LoVo (cell line): Measurements from ENCODE around the gene COQ6.
"Not testable (repeated sequence)": the region's sequence is repeated elsewhere in the genome, so short reads cannot be mapped to it uniquely, and the experiment has no call there.

ENCODE experiments used
- DNase-seq: peaks from one replicate; pipeline ENCODE4 v3.0.0-alpha.2; 2016; ENCODE audit warnings: low spot score

Gene COQ6

DNA sequence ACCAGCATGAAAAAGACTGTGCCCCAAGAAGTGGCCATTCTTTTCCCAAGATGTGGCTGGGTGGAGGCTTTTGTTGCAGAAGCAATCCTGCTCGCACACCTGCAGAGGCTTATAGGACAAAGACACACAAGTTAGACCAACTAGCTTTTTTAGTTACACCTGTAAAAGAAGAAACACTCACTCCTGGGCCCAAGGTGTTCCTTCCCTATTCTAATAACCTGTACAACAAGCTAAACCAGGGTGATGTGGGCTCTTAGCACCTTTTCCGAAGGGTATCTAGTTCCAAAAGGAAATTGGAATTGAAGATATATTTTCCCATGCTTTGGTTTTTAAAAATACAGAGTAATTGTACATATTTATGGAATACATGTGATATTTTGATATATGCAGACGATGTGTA lies 38.0 kb downstream of the COQ6 start:
- DNase-seq = no peak

DNA sequence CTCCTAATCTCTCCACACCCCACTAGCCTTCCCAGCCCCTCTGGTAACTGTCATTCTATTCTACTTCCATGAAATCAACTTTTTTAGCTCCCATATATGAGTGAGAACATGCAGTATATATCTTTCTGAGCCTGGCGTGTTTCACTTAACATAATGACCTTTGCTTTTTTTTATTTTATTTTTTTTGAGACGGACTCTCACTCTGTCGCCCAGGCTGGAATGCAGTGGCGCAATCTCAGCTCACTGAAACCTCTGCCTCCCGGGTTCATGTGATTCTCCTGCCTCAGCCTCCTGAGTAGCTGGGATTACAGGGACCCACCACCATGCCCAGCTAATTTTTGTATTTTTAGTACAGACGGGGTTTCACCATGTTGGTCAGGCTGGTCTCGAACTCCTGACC lies 38.6 kb downstream of the COQ6 start:
- DNase-seq = not testable (repeated sequence)

DNA sequence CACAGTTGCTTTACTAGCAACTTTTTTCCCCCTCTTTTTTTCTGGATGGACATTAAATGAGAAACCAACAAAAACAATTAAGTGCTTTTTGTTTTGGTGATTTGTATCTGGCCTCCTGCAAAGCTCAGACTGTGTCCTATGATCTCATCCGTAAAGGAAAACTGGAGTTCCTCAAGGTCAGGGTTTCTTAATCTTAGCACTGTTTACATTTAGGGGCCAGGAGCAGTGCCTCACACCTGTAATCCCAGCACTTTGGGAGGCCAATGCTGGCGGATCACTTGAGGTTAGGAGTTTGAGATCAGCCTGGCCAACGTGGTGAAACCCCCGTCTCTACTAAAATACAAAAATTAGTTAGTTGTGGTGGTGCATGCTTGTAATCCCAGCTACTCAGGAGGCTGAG lies 41.0 kb downstream of the COQ6 start:
- DNase-seq = no peak

DNA sequence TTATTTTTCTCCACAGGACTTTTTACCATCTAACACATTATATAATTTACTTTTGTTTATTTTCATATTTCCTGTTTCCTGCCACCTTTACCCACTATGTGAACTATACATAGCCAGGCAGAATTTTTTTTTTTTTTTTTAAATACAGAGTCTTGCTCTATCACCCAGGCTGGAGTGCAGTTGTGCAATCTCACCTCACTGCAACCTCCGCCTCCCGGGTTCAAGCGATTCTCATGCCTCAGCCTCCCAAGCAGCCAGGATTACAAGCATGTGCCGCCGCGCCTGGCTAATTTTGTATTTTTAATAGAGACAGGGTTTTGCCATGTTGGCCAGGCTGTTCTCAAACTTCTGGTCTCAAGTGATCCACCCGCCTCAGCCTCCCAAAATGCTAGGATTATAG lies 44.8 kb downstream of the COQ6 start:
- DNase-seq = not testable (repeated sequence)

DNA sequence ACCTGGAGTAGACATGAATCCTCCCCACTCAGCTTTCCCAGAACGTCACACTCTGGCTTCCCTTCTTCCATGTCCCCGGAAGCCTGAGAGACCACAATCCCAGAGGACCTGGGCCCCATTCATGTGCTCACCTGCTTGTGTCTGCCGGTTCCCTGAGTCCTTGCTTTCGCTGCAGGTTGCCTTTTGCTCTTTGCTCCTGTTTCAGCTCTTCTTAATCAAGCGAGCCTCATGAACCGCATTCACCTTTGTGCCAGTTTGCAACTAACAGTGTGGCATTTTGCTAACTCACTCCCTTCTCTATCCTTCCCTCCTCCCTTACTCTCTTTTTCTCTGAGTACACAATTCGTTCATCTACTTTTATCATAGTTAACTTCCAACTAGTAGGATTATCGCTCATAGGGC lies 45.9 kb downstream of the COQ6 start:
- no peak for DNase-seq

DNA sequence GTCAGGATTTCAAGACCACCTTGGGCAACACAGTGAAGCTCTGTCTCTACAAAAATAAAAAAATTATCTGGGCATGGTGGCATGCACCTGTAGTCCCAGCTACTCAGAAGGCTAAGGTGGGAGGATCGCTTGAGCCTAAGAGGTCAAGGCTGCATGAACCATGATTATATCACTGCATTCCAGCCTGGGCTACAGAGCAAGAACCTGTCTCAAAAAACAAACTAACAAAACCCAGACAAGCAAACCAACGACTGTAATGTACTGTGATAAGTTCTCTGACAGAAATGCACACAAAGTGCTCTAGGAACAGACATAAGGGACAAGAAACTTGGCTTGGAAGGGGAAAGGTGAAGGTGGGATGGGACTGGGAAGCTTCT lies 46.6 kb downstream of the COQ6 start:
- no peak for DNase-seq

DNA sequence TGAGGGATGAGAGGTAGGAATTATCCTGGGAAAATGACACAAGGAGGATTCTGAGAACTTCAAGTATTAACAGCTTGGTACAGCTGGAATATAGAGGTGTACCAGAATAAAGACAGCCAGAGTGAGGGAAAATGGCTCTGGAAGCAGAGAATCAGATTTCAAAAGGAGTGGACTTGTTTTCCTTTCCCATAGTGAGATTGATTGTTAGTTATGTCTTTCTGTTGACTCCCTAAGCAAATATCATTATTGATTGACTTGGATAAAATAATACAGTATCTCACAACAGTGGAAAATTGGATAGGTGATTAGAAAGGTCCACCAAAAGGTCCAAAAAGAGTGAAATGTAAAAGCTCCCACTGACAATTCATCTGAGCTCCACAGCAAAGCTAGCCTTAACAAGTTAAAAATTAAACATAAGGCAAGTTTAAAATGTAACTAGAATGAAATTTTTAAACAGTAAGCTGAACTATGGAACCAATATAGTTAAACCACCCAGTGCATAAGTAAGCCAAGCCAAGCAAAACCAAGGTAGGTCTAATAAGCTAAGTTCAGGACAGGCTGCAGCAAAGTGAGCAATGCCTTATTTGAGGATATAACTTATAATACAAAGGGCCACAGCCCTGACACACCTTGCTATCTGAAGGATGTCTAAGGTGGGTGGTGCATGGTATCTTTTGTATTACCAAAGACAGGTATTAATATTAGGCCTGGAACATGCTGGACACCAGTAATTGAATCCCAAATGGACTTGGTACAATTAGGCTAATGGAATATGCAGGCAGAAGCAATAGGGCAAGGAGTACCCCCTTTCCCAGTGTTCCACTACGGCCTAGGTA lies 47.2 kb downstream of the COQ6 start:
- no peak for DNase-seq

DNA sequence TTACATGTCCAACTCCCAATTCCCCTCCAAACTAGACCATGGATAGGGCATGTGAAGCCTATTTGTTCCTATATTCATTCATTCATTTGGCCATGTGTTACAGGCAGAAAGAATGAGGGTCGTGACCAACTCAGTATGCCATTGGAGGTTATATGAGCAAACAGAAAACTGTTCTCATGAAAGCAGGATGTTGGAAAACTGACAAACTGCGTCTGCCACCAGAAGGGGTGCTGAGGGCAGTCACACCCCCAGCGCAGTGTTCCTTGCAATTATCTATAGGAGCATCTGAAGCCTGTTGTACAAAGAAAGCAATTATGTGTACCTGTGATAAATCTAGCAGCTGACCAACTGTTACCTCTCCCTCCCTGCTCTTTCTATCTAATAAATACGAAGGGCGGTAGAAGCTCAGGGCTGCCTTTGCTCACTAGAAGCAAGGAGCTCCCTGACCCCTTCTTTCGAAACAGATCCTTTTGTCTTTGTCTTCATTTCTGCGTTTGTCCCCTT lies 47.9 kb downstream of the COQ6 start:
- no peak for DNase-seq

DNA sequence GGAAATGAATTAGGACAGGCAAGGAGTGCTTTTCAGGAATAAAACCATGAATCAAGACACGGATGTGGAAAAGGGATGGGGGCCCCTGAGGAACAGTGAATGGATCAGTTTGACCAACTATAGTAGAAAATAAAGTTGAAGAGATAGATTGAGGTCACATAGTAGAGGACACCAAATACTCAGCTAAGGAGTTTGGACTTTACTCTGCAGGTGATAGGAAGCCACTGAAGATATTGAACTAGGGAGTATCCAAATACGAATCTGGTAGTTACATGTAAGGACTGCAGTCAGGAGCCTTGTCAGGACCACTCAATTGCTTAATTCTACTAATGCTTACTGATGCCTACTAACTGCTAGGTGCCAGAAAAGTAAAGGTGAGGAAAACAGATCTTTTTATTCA lies 48.6 kb downstream of the COQ6 start:
- no peak for DNase-seq

DNA sequence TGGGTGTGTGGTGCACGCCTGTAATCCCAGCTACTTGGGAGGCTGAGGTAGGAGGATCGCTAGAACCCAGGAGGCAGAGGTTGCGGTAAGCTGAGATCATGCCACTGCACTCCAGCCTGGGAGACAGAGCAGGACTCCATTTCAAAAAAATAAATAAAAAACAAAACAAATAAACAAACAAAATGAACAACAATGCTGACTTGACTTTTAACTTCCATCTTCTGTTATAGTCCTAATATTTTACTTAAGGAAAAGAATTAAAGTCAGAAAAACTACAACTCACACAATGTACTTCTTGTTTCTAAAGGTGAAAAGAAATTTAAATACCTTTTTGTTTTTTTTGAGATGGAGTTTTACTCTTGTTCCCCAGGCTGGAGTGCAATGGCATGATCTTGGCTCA lies 55.6 kb downstream of the COQ6 start:
- not testable (repeated sequence) for DNase-seq

DNA sequence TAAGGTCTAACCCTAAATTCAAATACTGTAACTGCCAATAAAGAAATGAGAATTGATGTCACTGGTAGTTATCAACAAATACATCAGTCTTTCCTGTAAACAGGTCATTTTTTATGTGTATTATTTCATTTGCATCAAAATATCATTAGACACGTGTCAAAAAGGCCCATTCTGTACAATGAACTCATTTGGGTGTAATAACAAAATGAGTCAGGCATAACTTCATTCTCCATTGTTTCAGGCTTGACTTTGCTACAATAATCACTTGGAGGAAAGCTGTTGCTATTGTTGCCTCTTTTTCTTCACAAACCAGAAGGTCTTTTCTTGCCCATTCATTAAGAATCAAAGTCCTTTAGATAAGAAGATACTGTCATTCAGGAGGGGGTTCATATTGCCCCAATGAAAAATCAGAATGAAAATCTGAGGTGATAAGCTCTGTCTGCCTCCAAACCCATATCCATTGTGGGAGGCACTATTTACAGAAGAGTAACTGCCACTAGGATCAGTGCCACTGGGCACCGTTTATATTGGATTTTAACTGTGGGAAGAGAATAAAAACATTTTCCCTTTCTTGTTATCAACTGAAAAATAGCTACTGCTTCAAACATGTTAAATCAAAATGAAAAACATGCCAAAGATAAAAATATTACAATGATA lies 58.9 kb downstream of the COQ6 start:
- no peak for DNase-seq
